Endothelial cell of umbilical vein (primary cell): Measurements from ENCODE around the gene TNIK. TPM values are rescaled to one million over a fixed set of nuclear protein-coding genes. Genes with fewer than 3 reads are reported as not detected.

ENCODE experiments used
- BruUV-seq: library from RNA; stranded (reverse); fragments of 400-500 nt; replicated peaks from 2 replicates; lab custom pipeline; 2021; lab: Mats Ljungman, UMichigan
- CTCF ChIA-PET: fragments of 300-600, 350-600 bp; sonication (Branson Sonifier 250); formaldehyde crosslinking; loops from one replicate; lab custom pipeline; 2021; ENCODE audit warnings: antibody characterized with exemption, inconsistent platforms; lab: Charles Lee
- POLR2A ChIA-PET: fragments of 300-600, 350-600 bp; sonication (Branson Sonifier 250); formaldehyde crosslinking; loops from one replicate; lab custom pipeline; 2021; ENCODE audit warnings: antibody characterized with exemption, inconsistent platforms; lab: Charles Lee
- DNase-seq: peaks from one replicate; pipeline ENCODE4 v3.0.0-alpha.2; 2011; ENCODE audit warnings: low read depth, low spot score
- FAIRE-seq: peaks from 2 replicates; lab custom pipeline; 2011; peaks lifted over from hg19 to GRCh38; lab: Jason Lieb, UNC
- H2AFZ ChIP-seq: 2 replicates; pipeline ENCODE4 v1.6.0; 2012; ENCODE audit warnings: low read depth, low read length, control low read depth, inconsistent platforms
- H3K27ac ChIP-seq: 2 replicates; pipeline ENCODE4 v1.5.1; 2011; ENCODE audit warnings: low read depth, mild to moderate bottlenecking, control low read depth, low read length, moderate library complexity; ENCODE audit not compliant: insufficient read depth
- H3K27me3 ChIP-seq, 2 experiments: 2 replicates each; pipeline versions ENCODE4 v1.6.0 to v1.6.1; 2011; ENCODE audit warnings: low read length in 2 of 2, mixed read lengths in 1 of 2; ENCODE audit not compliant: control insufficient read depth in 2 of 2, insufficient read depth in 2 of 2
- H3K36me3 ChIP-seq, 2 experiments: 2 replicates in 1 of 2; 3 replicates in 1 of 2; pipeline ENCODE4 v1.5.1; 2011; ENCODE audit warnings: low read length in 2 of 2, mild to moderate bottlenecking in 1 of 2, moderate library complexity in 1 of 2; ENCODE audit not compliant: control insufficient read depth in 2 of 2, insufficient read depth in 2 of 2; ENCODE audit errors: extremely low read depth in 1 of 2
- H3K4me1 ChIP-seq: 3 replicates; pipeline ENCODE4 v1.5.1; 2011; ENCODE audit warnings: mild to moderate bottlenecking, low read length; ENCODE audit not compliant: control insufficient read depth, insufficient read depth; ENCODE audit errors: extremely low read depth
- H3K4me2 ChIP-seq: 2 replicates; pipeline ENCODE4 v1.6.1; 2011; ENCODE audit warnings: low read length, control low read depth, mixed read lengths; ENCODE audit not compliant: insufficient read depth
- H3K4me3 ChIP-seq, 3 experiments: fragments of 200-600 bp in 1 of 3; sonication (generic), shearing (Covaris generic) in 1 of 3; replicated peaks in 1 of 3; 2 replicates each; pipeline ENCODE4 v1.5.1; 2011 to 2016; ENCODE audit warnings: control low read depth in 3 of 3, low read length in 3 of 3, mild to moderate bottlenecking in 2 of 3, inconsistent platforms in 1 of 3, low read depth in 1 of 3, moderate library complexity in 1 of 3; ENCODE audit not compliant: insufficient read depth in 1 of 3
- H3K79me2 ChIP-seq: 2 replicates; pipeline ENCODE4 v1.6.0; 2012; ENCODE audit warnings: low read length, inconsistent platforms; ENCODE audit not compliant: control insufficient read depth, insufficient read depth
- H3K9ac ChIP-seq: replicated peaks from 2 replicates; pipeline ENCODE3; 2011; ENCODE audit warnings: low read length, control low read depth; ENCODE audit not compliant: insufficient read depth; ENCODE audit errors: extremely low read depth
- H3K9me1 ChIP-seq: replicated peaks from 3 replicates; pipeline ENCODE4 v1.6.0; 2011; ENCODE audit warnings: mild to moderate bottlenecking, low read length; ENCODE audit not compliant: control insufficient read depth, insufficient read depth; ENCODE audit errors: extremely low read depth
- H3K9me3 ChIP-seq: replicated peaks from 2 replicates; pipeline ENCODE4 v1.5.1; 2012; ENCODE audit warnings: low read length, inconsistent platforms; ENCODE audit not compliant: control insufficient read depth, insufficient read depth
- H4K20me1 ChIP-seq: replicated peaks from 2 replicates; pipeline ENCODE3; 2011; ENCODE audit warnings: mild to moderate bottlenecking, low read length; ENCODE audit not compliant: control insufficient read depth, insufficient read depth; ENCODE audit errors: extremely low read depth
- CTCF ChIP-seq, 2 donors: IDR thresholded peaks; 1 replicate in 1 of 2; 2 replicates in 1 of 2; pipeline ENCODE4 v1.5.1; 2011; ENCODE audit warnings: low read length in 2 of 2, mild to moderate bottlenecking in 2 of 2, moderate library complexity in 2 of 2, control low read depth in 1 of 2, inconsistent platforms in 1 of 2, low read depth in 1 of 2; ENCODE audit not compliant: insufficient read depth in 1 of 2; ENCODE audit errors: extremely low read depth in 1 of 2
- EZH2 ChIP-seq: IDR thresholded peaks from 2 replicates; pipeline ENCODE4 v1.6.1; 2012; ENCODE audit warnings: borderline replicate concordance, low read depth, mild to moderate bottlenecking, moderate library complexity, low read length, inconsistent platforms; ENCODE audit not compliant: severe bottlenecking
- FOS ChIP-seq: IDR thresholded peaks from 2 replicates; pipeline ENCODE4 v1.6.1; 2011; ENCODE audit warnings: mild to moderate bottlenecking, low read length, moderate library complexity, borderline replicate concordance; ENCODE audit not compliant: insufficient read depth
- GATA2 ChIP-seq: IDR thresholded peaks from 2 replicates; pipeline ENCODE4 v1.7.0; 2011; ENCODE audit warnings: low read depth, mild to moderate bottlenecking, moderate library complexity, mixed read lengths, low read length; ENCODE audit not compliant: insufficient read length, insufficient read depth
- JUN ChIP-seq: IDR thresholded peaks from 2 replicates; pipeline ENCODE4 v1.6.1; 2011; ENCODE audit warnings: borderline replicate concordance, low read depth; ENCODE audit not compliant: insufficient read length, insufficient read depth
- MAX ChIP-seq: IDR thresholded peaks from 2 replicates; pipeline ENCODE4 v1.6.1; 2011; ENCODE audit not compliant: insufficient read depth, insufficient read length
- MYC ChIP-seq: IDR thresholded peaks from one replicate; pipeline ENCODE4 v1.6.1; 2011; ENCODE audit warnings: mild to moderate bottlenecking, low read depth, low read length
- POLR2A ChIP-seq: IDR thresholded peaks from 2 replicates; pipeline ENCODE4 v1.6.1; 2012; ENCODE audit warnings: low read depth, mild to moderate bottlenecking, control low read depth, low read length
- POLR2AphosphoS5 ChIP-seq: IDR thresholded peaks from 2 replicates; pipeline ENCODE4 v1.6.1; 2012; ENCODE audit warnings: low read depth, mild to moderate bottlenecking, control low read depth, low read length, moderate library complexity; ENCODE audit not compliant: insufficient read depth
- dilution Hi-C: fragments of 300-500 bp; cut with MboI; formaldehyde crosslinking; loops from one replicate; pipeline ENCODE4 v1.15.0; 2019; ENCODE audit warnings: low sequenced_read_pairs; ENCODE audit not compliant: extremely low pct_ligation_motif_present
- intact Hi-C: fragments of 100-400 bp; cut with micrococcal nuclease; formaldehyde crosslinking; loops from one replicate; pipeline ENCODE4 v1.10.0; 2022
- polyA plus RNA-seq, 4 experiments: library from polyadenylated mRNA; depleted of rRNA in 3 of 4; stranded (reverse) in 3 of 4; unstranded in 1 of 4; fragments of >200 nt; gene quantifications; 2 replicates each; pipeline versions ENCODE4 v1.2.1 to v1.2.3, GENCODE V29; 2011 to 2012; ENCODE audit warnings: missing spikeins in 1 of 4
- total RNA-seq: library from RNA; stranded (reverse); gene quantifications from 2 replicates; pipeline ENCODE4 v1.2.3, GENCODE V29; 2021

Gene TNIK
- total and polyA plus RNA-seq, 2 donors (not counting 3 experiments of a cell fraction or from before 2014, with no cell fraction given), result 10.9 to 39.7 TPM

- no TSS peak for BruUV-seq
- Histone ChIP-seq H2AFZ (no peak overlapping the region), H3K9me3 (no peaks in the 10 kb centered on the region), H3K36me3 (no peaks in the 10 kb centered on the region), H3K4me1 (peaks cover 23% of the 10 kb centered on the region), H4K20me1 (no peaks in the 10 kb centered on the region), H3K9ac (no peak overlapping the region), H3K4me2 (no peak overlapping the region), H3K4me3 (no peak overlapping the region), H3K79me2 (peaks cover 30% of the 10 kb centered on the region), H3K27ac (peak overlapping the region; percentile 73), H3K27me3 (no peaks in the 10 kb centered on the region), H3K9me1 (no peaks in the 10 kb centered on the region)
- DNase-seq (no peak), FAIRE-seq (no peak)
- dilution Hi-C loops, result no loop called here
- intact Hi-C loops, result no loop called here
- TF ChIP-seq CTCF (IDR thresholded peaks at IDR 0.05; ENCODE audit: extremely low read depth in 1 of 2, insufficient read depth in 1 of 2, low read depth in 1 of 2, low read length in 2 of 2), result no peak
- no peak for TF ChIP-seq POLR2A
- no peak for TF ChIP-seq MAX
- TF ChIP-seq GATA2, result no peak
- TF ChIP-seq MYC, result no peak
- TF ChIP-seq POLR2AphosphoS5, result no peak
- no peak for TF ChIP-seq EZH2
- TF ChIP-seq JUN, result no peak
- TF ChIP-seq FOS, result no peak
- POLR2A ChIA-PET, result no interaction called here
- CTCF ChIA-PET, result interaction anchor here (0.9 to 1.3 kb wide), 2 partner anchors 12 to 13 kb away, joined by 3 to 4 read pairs; no protein-coding TSS in a partner anchor
Measured at GRCh38 chr3:171417137-171417536, 43.1 kb downstream of the TNIK start.
